Left lobe of liver (tissue), 2 donors: ENCODE measurements around the gene RAD51AP1. TPM values are rescaled to one million over a fixed set of nuclear protein-coding genes. Genes with fewer than 3 reads are reported as not detected.
"Not testable (repeated sequence)": the region's sequence is repeated elsewhere in the genome, so short reads cannot be mapped to it uniquely, and the experiment has no call there.

Experiments
- ATAC-seq: fragments of 200-7000 bp; cut with Tn5 transposase; one replicate; pipeline ENCODE4 v1.9.1; 2020; ENCODE audit warnings: mild to moderate bottlenecking, moderate library complexity
- DNase-seq: peaks from one replicate; pipeline ENCODE4 v3.0.0-alpha.2; 2020; ENCODE audit warnings: low spot score
- total RNA-seq: library from RNA; stranded (reverse); gene quantifications from one replicate; pipeline ENCODE4 v1.2.1, GENCODE V29; 2021
- donor health status: DM: no; HTN: no; CAD: no; lungs with moderate emphysema.
- donor health status: DM: no; HTN: yes; CAD: no.

RAD51AP1 gene
- 0.65 TPM for total RNA-seq

- ATAC-seq, result peak; percentile 99
Observed at GRCh38 chr12:4538207-4539160, at the start of gene RAD51AP1. Gene RAD51AP1 (plus strand): TSS chr12:4538890. CDS start chr12:4538940, 50 bp downstream.

GRCh38 chr12:4489556-4489955 lies 49.1 kb upstream of the RAD51AP1 start:
- ATAC-seq (no peak), DNase-seq (no peak)

More at GRCh38 chr12:4538207-4539160, at the start of gene RAD51AP1:
- DNase-seq, result peak; percentile 96

- ATAC-seq (no peak), DNase-seq (no peak)
Observed at GRCh38 chr12:4490973-4491372, 47.7 kb upstream of the RAD51AP1 start.

GRCh38 chr12:4496145-4496838 lies 42.4 kb upstream of the RAD51AP1 start:
- DNase-seq (no peak), ATAC-seq (no peak)

- ATAC-seq (no peak), DNase-seq (no peak)
Observed at GRCh38 chr12:4499186-4499585, 39.5 kb upstream of the RAD51AP1 start.

- no peak for ATAC-seq
- DNase-seq, result no peak
Observed at GRCh38 chr12:4505376-4505986, 33.2 kb upstream of the RAD51AP1 start.

- ATAC-seq, result peak; percentile 66
- no peak for DNase-seq
Observed at GRCh38 chr12:4506430-4506829, 32.3 kb upstream of the RAD51AP1 start.

- DNase-seq (no peak), ATAC-seq (no peak)
Observed at GRCh38 chr12:4506870-4507269, 31.8 kb upstream of the RAD51AP1 start.

GRCh38 chr12:4508503-4508902 lies 30.2 kb upstream of the RAD51AP1 start:
- not testable (repeated sequence) for DNase-seq, ATAC-seq

- ATAC-seq, DNase-seq: not testable (repeated sequence)
Observed at GRCh38 chr12:4509269-4509668, 29.4 kb upstream of the RAD51AP1 start.

- DNase-seq, result no peak
- ATAC-seq, result no peak
Observed at GRCh38 chr12:4518106-4518728, 20.5 kb upstream of the RAD51AP1 start.

- not testable (repeated sequence) for ATAC-seq, DNase-seq
Observed at GRCh38 chr12:4523443-4523842, 15.2 kb upstream of the RAD51AP1 start.

GRCh38 chr12:4526923-4527546 lies 11.7 kb upstream of the RAD51AP1 start:
- ATAC-seq, result no peak

GRCh38 chr12:4530160-4530559 lies 8.5 kb upstream of the RAD51AP1 start:
- DNase-seq (no peak), ATAC-seq (no peak)

More at GRCh38 chr12:4526923-4527546, 11.7 kb upstream of the RAD51AP1 start:
- DNase-seq, result no peak

- no peak for ATAC-seq
Observed at GRCh38 chr12:4530982-4531586, 7.6 kb upstream of the RAD51AP1 start.

GRCh38 chr12:4535092-4535491 lies 3.6 kb upstream of the RAD51AP1 start:
- DNase-seq, result no peak
- no peak for ATAC-seq

More at GRCh38 chr12:4530982-4531586, 7.6 kb upstream of the RAD51AP1 start:
- DNase-seq, result no peak

GRCh38 chr12:4535871-4536270 lies 2.8 kb upstream of the RAD51AP1 start:
- DNase-seq (no peak), ATAC-seq (no peak)

GRCh38 chr12:4539167-4539870 lies 629 bp downstream of the RAD51AP1 start:
- ATAC-seq (no peak), DNase-seq (no peak)

- DNase-seq (no peak), ATAC-seq (no peak)
Observed at GRCh38 chr12:4540170-4540569, 1.5 kb downstream of the RAD51AP1 start.
